Fibroblast of villous mesenchyme (primary cell): ENCODE data around the gene VOPP1. TPM values are rescaled to one million over a fixed set of nuclear protein-coding genes. Genes with fewer than 3 reads are reported as not detected.

Experiments used
- DNase-seq: peaks from one replicate; pipeline ENCODE4 v3.0.0-alpha.2; 2010; ENCODE audit warnings: low read depth
- H3K4me3 ChIP-seq: 2 replicates; pipeline ENCODE4 v1.5.1; 2011; ENCODE audit warnings: low read depth, mild to moderate bottlenecking, low read length
- total RNA-seq: library from RNA; depleted of rRNA; stranded (reverse); fragments of >200 nt; gene quantifications from 2 replicates; pipeline ENCODE4 v1.2.3, GENCODE V29; 2012
- TF ChIP-seq, protein P1 (sequence below): IDR thresholded peaks from 2 replicates; pipeline ENCODE4 v1.5.1; 2012; ENCODE audit warnings: low read depth, mild to moderate bottlenecking, low read length; ENCODE audit not compliant: insufficient read depth

VOPP1 gene
- total RNA-seq, 1 donor: 81.2 TPM

DNA sequence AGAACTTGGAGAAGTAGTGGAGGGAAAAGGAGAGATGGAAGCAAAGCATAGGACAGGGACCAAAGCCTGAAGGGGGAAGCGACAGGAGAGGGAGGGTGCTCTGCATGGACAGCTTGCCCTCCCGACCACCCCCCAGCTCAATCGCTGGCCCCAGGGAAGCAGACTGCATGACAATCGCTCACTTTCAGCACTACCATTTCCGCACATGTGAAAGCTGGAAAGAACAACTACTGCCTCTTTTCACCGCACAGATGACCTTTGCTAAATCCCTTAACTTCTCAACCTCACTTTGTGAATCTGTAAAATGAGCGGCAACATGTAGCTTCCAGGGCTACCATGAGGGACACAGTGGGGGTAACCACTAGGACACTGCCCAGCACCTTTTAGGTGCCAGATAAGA, 17.1 kb downstream of the VOPP1 start:
- TF ChIP-seq, protein P1, sequence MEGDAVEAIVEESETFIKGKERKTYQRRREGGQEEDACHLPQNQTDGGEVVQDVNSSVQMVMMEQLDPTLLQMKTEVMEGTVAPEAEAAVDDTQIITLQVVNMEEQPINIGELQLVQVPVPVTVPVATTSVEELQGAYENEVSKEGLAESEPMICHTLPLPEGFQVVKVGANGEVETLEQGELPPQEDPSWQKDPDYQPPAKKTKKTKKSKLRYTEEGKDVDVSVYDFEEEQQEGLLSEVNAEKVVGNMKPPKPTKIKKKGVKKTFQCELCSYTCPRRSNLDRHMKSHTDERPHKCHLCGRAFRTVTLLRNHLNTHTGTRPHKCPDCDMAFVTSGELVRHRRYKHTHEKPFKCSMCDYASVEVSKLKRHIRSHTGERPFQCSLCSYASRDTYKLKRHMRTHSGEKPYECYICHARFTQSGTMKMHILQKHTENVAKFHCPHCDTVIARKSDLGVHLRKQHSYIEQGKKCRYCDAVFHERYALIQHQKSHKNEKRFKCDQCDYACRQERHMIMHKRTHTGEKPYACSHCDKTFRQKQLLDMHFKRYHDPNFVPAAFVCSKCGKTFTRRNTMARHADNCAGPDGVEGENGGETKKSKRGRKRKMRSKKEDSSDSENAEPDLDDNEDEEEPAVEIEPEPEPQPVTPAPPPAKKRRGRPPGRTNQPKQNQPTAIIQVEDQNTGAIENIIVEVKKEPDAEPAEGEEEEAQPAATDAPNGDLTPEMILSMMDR: no peak
- H3K4me3 ChIP-seq: no peak overlapping the region
- no peak for DNase-seq

DNA sequence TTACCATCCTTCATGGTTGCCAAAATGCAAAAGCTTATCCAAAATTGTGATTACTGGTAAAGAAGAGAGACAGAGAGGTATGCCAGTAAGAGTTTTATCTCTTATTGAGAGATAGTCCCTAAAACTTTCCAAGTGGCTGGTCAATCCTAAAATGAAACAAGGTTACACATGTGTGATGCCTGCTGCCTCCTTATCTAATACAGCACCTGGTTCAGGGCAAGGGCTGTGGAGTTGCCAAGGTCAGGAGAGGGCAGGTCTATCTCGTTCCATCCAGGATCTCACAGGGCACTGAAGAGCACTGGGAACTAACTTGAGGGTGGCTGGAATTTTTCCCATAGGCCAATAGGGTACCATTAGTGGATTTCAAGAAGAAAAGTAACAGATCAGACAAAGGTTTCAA, 18.3 kb downstream of the VOPP1 start:
- no peak for DNase-seq
- TF ChIP-seq, protein P1: no peak
- H3K4me3 ChIP-seq: no peak overlapping the region

DNA sequence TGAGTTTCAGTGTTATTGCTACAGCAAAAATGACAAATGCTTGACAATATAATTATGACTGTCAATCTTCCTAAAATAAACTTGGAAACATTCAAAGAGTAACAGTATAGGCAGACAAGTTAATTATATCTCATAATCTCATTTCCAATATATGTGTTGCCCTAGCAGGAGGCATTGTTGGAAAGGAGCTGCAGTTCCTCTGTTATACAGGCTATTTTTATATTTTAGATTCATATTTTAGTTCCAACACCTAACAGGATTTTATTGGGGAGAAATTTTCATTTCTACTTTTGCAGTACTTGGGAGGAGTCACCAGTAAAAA, 19.3 kb downstream of the VOPP1 start:
- no peak overlapping the region for H3K4me3 ChIP-seq
- no peak for DNase-seq
- TF ChIP-seq, protein P1: no peak

DNA sequence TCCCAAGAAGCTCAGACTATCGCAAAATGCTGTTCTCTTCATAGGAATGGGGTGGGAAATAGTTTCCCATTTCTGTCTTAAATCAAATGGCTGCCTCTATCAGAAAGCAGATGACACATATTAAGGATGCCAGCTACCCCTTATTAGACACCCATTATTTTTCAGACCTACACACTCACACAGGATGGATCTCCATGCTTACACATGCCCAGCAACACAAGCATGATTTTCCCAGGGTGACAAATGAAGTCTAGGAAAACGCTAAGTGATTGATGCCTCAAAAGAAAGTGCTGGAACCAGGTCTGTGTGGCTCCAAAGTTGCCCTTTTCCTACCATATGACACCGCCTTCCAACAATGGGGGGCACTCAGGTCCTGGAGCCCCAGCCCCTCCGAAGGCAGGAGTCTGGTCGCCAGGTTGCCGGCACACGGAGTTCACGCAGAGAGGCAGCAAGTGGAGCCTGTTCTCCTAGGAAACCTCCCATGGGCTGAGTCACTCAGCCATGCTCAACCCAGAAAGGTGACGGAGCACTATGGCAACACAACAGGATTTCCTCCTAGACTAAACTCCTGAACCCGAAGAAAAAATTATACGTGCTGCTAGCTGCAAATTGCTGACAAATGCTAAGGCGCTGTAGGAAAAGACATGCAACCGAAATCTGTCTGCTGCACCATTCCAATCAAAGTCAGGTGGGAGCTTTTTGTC, 19.8 kb downstream of the VOPP1 start:
- TF ChIP-seq, protein P1: no peak
- H3K4me3 ChIP-seq: no peak overlapping the region
- DNase-seq: peak; percentile 61

DNA sequence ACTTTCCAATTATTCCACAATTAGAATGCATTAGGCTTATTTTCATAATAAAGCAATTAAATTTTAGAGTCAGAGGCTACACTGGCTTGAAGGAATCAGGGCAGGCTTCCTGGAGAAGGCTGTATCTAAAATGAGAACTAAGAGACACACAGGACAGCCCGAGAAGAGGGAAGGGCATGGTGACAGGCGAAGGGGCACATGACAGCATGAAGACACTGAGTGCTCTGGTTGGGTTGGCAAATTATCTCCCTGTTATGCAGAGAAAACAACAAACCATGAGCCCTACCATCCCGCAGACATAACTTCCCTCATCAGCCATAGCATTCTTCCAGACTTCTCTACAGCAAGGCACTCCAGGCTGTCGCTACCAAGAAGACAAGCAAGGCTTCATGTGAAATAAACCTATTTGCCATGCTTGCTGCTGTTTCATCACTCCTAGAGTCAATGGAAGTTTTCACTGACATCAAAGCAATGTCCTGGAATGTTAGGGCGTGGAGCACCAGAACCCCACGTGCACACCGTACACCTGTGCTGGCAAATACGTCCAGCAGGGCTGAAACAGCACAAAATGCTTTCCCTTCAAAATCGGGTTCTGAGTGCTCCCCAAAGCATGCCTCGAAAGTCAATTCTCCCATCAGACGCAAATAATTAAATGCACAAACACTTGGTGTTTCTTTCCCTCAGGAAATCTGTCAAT, 21.3 kb downstream of the VOPP1 start:
- no peak overlapping the region for H3K4me3 ChIP-seq
- no peak for DNase-seq
- TF ChIP-seq, protein P1: no peak

DNA sequence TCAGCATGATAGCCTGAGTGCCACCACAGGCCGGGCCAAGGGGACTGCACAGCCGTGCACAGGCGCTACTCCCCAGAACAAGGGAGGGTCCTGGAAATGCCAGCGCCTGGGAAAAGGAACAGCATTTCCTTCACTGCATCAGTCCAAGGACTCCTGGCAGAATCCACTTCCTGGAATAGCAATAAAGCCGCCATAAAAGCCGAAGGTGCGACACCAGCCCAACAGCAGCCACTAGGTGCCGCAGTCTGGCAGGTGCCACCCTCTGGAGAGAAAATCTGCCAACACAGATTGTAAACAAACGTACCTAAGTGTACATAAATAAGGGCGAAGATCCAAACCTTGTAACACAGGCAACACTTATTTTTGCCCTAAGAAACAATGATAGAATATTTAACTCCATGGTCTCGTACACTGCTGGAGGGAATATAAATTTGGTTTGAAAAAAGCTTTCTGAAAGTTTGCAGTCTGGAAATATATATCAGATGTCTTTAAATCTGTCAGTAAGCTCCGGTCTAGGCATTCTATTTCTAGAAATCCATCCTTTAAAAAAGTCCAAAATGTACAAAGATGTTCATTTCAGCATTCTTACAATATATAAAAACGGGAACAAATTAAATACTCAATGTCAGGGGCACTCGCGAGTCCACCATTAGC, 22.2 kb downstream of the VOPP1 start:
- no peak overlapping the region for H3K4me3 ChIP-seq
- TF ChIP-seq, protein P1: no peak
- DNase-seq: no peak
